ENCODE data around the gene TSPEAR.

TSPEAR gene

GRCh38 chr21:44724926-44725325, 13.6 kb upstream of the TSPEAR start:
- TF ChIP-seq L3MBTL2 (conservative IDR thresholded peaks at IDR 0.05) = no peak
- no peak for TF ChIP-seq FOXK2 (IDR thresholded peaks at IDR 0.05)
- no peak for TF ChIP-seq NFRKB (IDR thresholded peaks at IDR 0.05)
- TF ChIP-seq ELF4 (IDR thresholded peaks at IDR 0.05) = no peak
- no peak for TF ChIP-seq FOXM1 (IDR thresholded peaks at IDR 0.05; ENCODE audit: borderline replicate concordance)
- TF ChIP-seq HDGF (IDR thresholded peaks at IDR 0.05; ENCODE audit: borderline replicate concordance) = no peak
- no peak for TF ChIP-seq SP1 (IDR thresholded peaks at IDR 0.05)
- no peak for TF ChIP-seq TARDBP (IDR thresholded peaks at IDR 0.05)
- no peak for TF ChIP-seq ARNT (IDR thresholded peaks at IDR 0.05)
- TF ChIP-seq PKNOX1 (IDR thresholded peaks at IDR 0.05) = no peak
- no peak for TF ChIP-seq FOXA1 (IDR thresholded peaks at IDR 0.05)
- no peak for TF ChIP-seq SUZ12 (IDR thresholded peaks at IDR 0.05)
- TF ChIP-seq BHLHE40 (IDR thresholded peaks at IDR 0.05; ENCODE audit: borderline replicate concordance) = no peak
- no peak for TF ChIP-seq ZNF384 (IDR thresholded peaks at IDR 0.05)
- TF ChIP-seq CTBP1 (IDR thresholded peaks at IDR 0.05; ENCODE audit: borderline replicate concordance) = no peak
- POLR2A ChIA-PET = no interaction called here
- no peak for DNase-seq (ENCODE audit: extremely low spot score)
- CTCF ChIA-PET = no interaction called here

GRCh38 chr21:44724196-44724595, 12.8 kb upstream of the TSPEAR start:
- CTCF ChIA-PET = no interaction called here
- POLR2A ChIA-PET = no interaction called here
- no peak for DNase-seq (ENCODE audit: extremely low spot score)
- TF ChIP-seq TARDBP (IDR thresholded peaks at IDR 0.05) (no peak), ELF4 (IDR thresholded peaks at IDR 0.05) (no peak)

GRCh38 chr21:44723177-44724131, 12.1 kb upstream of the TSPEAR start:
- CTCF ChIA-PET = no interaction called here
- no peak for TF ChIP-seq FOXA1 (IDR thresholded peaks at IDR 0.05)
- no peak for TF ChIP-seq SP1 (IDR thresholded peaks at IDR 0.05)
- no peak for TF ChIP-seq ZNF384 (IDR thresholded peaks at IDR 0.05)
- no peak for TF ChIP-seq PKNOX1 (IDR thresholded peaks at IDR 0.05)
- TF ChIP-seq FOXM1 (IDR thresholded peaks at IDR 0.05; ENCODE audit: borderline replicate concordance) = no peak
- TF ChIP-seq ARNT (IDR thresholded peaks at IDR 0.05) = no peak
- TF ChIP-seq ELF4 (IDR thresholded peaks at IDR 0.05) = no peak
- TF ChIP-seq FOXK2 (IDR thresholded peaks at IDR 0.05) = no peak
- no peak for TF ChIP-seq HDGF (IDR thresholded peaks at IDR 0.05; ENCODE audit: borderline replicate concordance)
- TF ChIP-seq BHLHE40 (IDR thresholded peaks at IDR 0.05; ENCODE audit: borderline replicate concordance) = no peak
- no peak for TF ChIP-seq TARDBP (IDR thresholded peaks at IDR 0.05)
- TF ChIP-seq SUZ12 (IDR thresholded peaks at IDR 0.05) = no peak
- TF ChIP-seq NFRKB (IDR thresholded peaks at IDR 0.05) = no peak
- TF ChIP-seq CTBP1 (IDR thresholded peaks at IDR 0.05; ENCODE audit: borderline replicate concordance) = no peak
- TF ChIP-seq LEF1 (IDR thresholded peaks at IDR 0.05; ENCODE audit: borderline replicate concordance) = no peak
- no peak for TF ChIP-seq L3MBTL2 (conservative IDR thresholded peaks at IDR 0.05)
- no peak for DNase-seq (ENCODE audit: extremely low spot score)
- POLR2A ChIA-PET = no interaction called here

GRCh38 chr21:44722731-44723130, 11.4 kb upstream of the TSPEAR start:
- DNase-seq (ENCODE audit: extremely low spot score) = no peak
- CTCF ChIA-PET = no interaction called here

GRCh38 chr21:44720170-44720569, 8.8 kb upstream of the TSPEAR start:
- ChIA-PET CTCF (no interaction called here), POLR2A (no interaction called here)
- DNase-seq (ENCODE audit: extremely low spot score) = no peak
- TF ChIP-seq NFRKB (IDR thresholded peaks at IDR 0.05) (no peak), SUZ12 (IDR thresholded peaks at IDR 0.05) (no peak)

More at GRCh38 chr21:44722731-44723130, 11.4 kb upstream of the TSPEAR start:
- TF ChIP-seq L3MBTL2 (conservative IDR thresholded peaks at IDR 0.05) (no peak), FOXA1 (IDR thresholded peaks at IDR 0.05) (no peak), FOXK2 (IDR thresholded peaks at IDR 0.05) (no peak), LEF1 (IDR thresholded peaks at IDR 0.05; ENCODE audit: borderline replicate concordance) (no peak), ARNT (IDR thresholded peaks at IDR 0.05) (no peak), BHLHE40 (IDR thresholded peaks at IDR 0.05; ENCODE audit: borderline replicate concordance) (no peak), SUZ12 (IDR thresholded peaks at IDR 0.05) (no peak), SP1 (IDR thresholded peaks at IDR 0.05) (no peak), ELF4 (IDR thresholded peaks at IDR 0.05) (no peak), FOXM1 (IDR thresholded peaks at IDR 0.05; ENCODE audit: borderline replicate concordance) (no peak), PKNOX1 (IDR thresholded peaks at IDR 0.05) (no peak), TARDBP (IDR thresholded peaks at IDR 0.05) (no peak), CTBP1 (IDR thresholded peaks at IDR 0.05; ENCODE audit: borderline replicate concordance) (no peak), NFRKB (IDR thresholded peaks at IDR 0.05) (no peak), HDGF (IDR thresholded peaks at IDR 0.05; ENCODE audit: borderline replicate concordance) (no peak), ZNF384 (IDR thresholded peaks at IDR 0.05) (no peak)
- POLR2A ChIA-PET = no interaction called here

- ChIA-PET POLR2A (no interaction called here), CTCF (interaction anchor here (0.6 kb wide), 1 partner anchor 37 kb away, joined by 3 read pairs; no protein-coding TSS in a partner anchor)
- TF ChIP-seq FOXM1 (IDR thresholded peaks at IDR 0.05; ENCODE audit: borderline replicate concordance) = no peak
- TF ChIP-seq PKNOX1 (IDR thresholded peaks at IDR 0.05) = no peak
- no peak for TF ChIP-seq CTBP1 (IDR thresholded peaks at IDR 0.05; ENCODE audit: borderline replicate concordance)
- no peak for TF ChIP-seq L3MBTL2 (conservative IDR thresholded peaks at IDR 0.05)
- TF ChIP-seq ELF4 (IDR thresholded peaks at IDR 0.05) = no peak
- TF ChIP-seq HDGF (IDR thresholded peaks at IDR 0.05; ENCODE audit: borderline replicate concordance) = no peak
- TF ChIP-seq TARDBP (IDR thresholded peaks at IDR 0.05) = no peak
- no peak for TF ChIP-seq NFRKB (IDR thresholded peaks at IDR 0.05)
- no peak for TF ChIP-seq ARNT (IDR thresholded peaks at IDR 0.05)
- no peak for TF ChIP-seq FOXA1 (IDR thresholded peaks at IDR 0.05)
- DNase-seq (ENCODE audit: extremely low spot score) = no peak
Observed at GRCh38 chr21:44718571-44718970, 7.2 kb upstream of the TSPEAR start.

Measured in HEK293T (cell line).